H1 (cell line): Measurements from ENCODE around the gene RAB44. TPM values are rescaled to one million over a fixed set of nuclear protein-coding genes. Genes with fewer than 3 reads are reported as not detected.
"Not testable (repeated sequence)": the region's sequence is repeated elsewhere in the genome, so short reads cannot be mapped to it uniquely, and the experiment has no call there.

Experiments used
- CTCF ChIA-PET: fragments of 300-600 bp; sonication (Branson Sonifier 250); formaldehyde crosslinking; loops from one replicate; lab custom pipeline; 2021; ENCODE audit not compliant: partially characterized antibody; lab: Charles Lee
- POLR2A ChIA-PET: fragments of 300-600 bp; sonication (Branson Sonifier 250); formaldehyde crosslinking; loops from one replicate; lab custom pipeline; 2021; ENCODE audit warnings: inconsistent platforms; ENCODE audit not compliant: partially characterized antibody; lab: Charles Lee
- DNase-seq, 2 experiments: peaks; one replicate each; pipeline versions ENCODE4 v3.0.0 to v3.0.0-alpha.2; 2010 to 2022; ENCODE audit warnings: low spot score in 2 of 2, low read depth in 1 of 2, mixed read lengths in 1 of 2
- FAIRE-seq: peaks from 2 replicates; lab custom pipeline; 2011; peaks lifted over from hg19 to GRCh38; lab: Jason Lieb, UNC
- H2AFZ ChIP-seq: 2 replicates; pipeline ENCODE4 v1.8.1; 2012; ENCODE audit warnings: low read length, inconsistent platforms
- H2AK5ac ChIP-seq: 2 replicates; pipeline ENCODE4 v1.6.1; 2013; ENCODE audit warnings: low read depth, low read length
- H2BK120ac ChIP-seq: replicated peaks from 2 replicates; pipeline ENCODE3; 2013; ENCODE audit warnings: low read depth, low read length, inconsistent platforms
- H2BK12ac ChIP-seq: 2 replicates; pipeline ENCODE4 v1.6.1; 2013; ENCODE audit warnings: low read depth, low read length
- H2BK15ac ChIP-seq: 2 replicates; pipeline ENCODE4 v1.6.1; 2013; ENCODE audit warnings: low read length
- H2BK20ac ChIP-seq: 2 replicates; pipeline ENCODE4 v1.6.1; 2013; ENCODE audit warnings: low read length
- H2BK5ac ChIP-seq: 2 replicates; pipeline ENCODE4 v1.6.1; 2013; ENCODE audit warnings: low read depth, low read length
- H3K14ac ChIP-seq: 2 replicates; pipeline ENCODE4 v1.6.1; 2013; ENCODE audit warnings: inconsistent platforms; ENCODE audit not compliant: insufficient read length
- H3K18ac ChIP-seq: 2 replicates; pipeline ENCODE4 v1.6.1; 2013; ENCODE audit warnings: low read length; ENCODE audit errors: extremely low read depth
- H3K23ac ChIP-seq: 2 replicates; pipeline ENCODE4 v1.6.1; 2013; ENCODE audit warnings: inconsistent platforms; ENCODE audit not compliant: insufficient read length
- H3K23me2 ChIP-seq: 2 replicates; pipeline ENCODE4 v1.6.1; 2013; ENCODE audit warnings: low read depth, low read length
- H3K27ac ChIP-seq: 2 replicates; pipeline ENCODE4 v1.6.1; 2011; ENCODE audit warnings: low read depth, low read length, inconsistent platforms
- H3K27me3 ChIP-seq, 4 experiments: replicated peaks in 1 of 4; 1 replicate in 1 of 4; 2 replicates in 3 of 4; pipeline versions ENCODE4 v1.6.1 to v1.8.1; 2011 to 2013; ENCODE audit warnings: low read length in 3 of 4, mild to moderate bottlenecking in 3 of 4, inconsistent platforms in 2 of 4, mixed read lengths in 2 of 4, moderate library complexity in 1 of 4; ENCODE audit not compliant: control insufficient read depth in 3 of 4, insufficient read depth in 3 of 4; ENCODE audit errors: extremely low read depth in 1 of 4
- H3K36me3 ChIP-seq, 4 experiments: 2 replicates each; pipeline versions ENCODE4 v1.6.1 to v1.8.1; 2011 to 2013; ENCODE audit warnings: mild to moderate bottlenecking in 4 of 4, low read length in 3 of 4, moderate library complexity in 2 of 4, control low read depth in 1 of 4, inconsistent platforms in 1 of 4; ENCODE audit not compliant: insufficient read depth in 4 of 4, control insufficient read depth in 2 of 4
- H3K4ac ChIP-seq: replicated peaks from 2 replicates; pipeline ENCODE3; 2013; ENCODE audit warnings: low read length, low read depth, mixed read lengths, inconsistent platforms; ENCODE audit not compliant: insufficient read length
- H3K4me1 ChIP-seq, 4 experiments: replicated peaks in 1 of 4; 1 replicate in 1 of 4; 2 replicates in 3 of 4; pipeline versions ENCODE4 v1.6.1 to v1.8.1; 2011 to 2013; ENCODE audit warnings: low read length in 3 of 4, inconsistent platforms in 2 of 4, mixed read lengths in 1 of 4; ENCODE audit not compliant: insufficient read depth in 4 of 4, control insufficient read depth in 3 of 4
- H3K4me2 ChIP-seq, 2 experiments: 2 replicates each; pipeline versions ENCODE4 v1.6.1 to v1.8.1; 2011 to 2013; ENCODE audit warnings: low read depth in 2 of 2, low read length in 2 of 2, control low read depth in 1 of 2, inconsistent platforms in 1 of 2, mild to moderate bottlenecking in 1 of 2; ENCODE audit not compliant: insufficient read depth in 1 of 2
- H3K4me3 ChIP-seq, 4 experiments: fragments of 200-600, 300-600 bp in 1 of 4; sonication (generic), shearing (Covaris generic), sonication (Bioruptor Twin) in 1 of 4; 2 replicates each; pipeline versions ENCODE4 v1.5.1 to v1.8.1; 2011 to 2016; ENCODE audit warnings: low read length in 4 of 4, low read depth in 3 of 4, control low read depth in 2 of 4, inconsistent platforms in 2 of 4, mild to moderate bottlenecking in 2 of 4, mixed read lengths in 1 of 4, moderate library complexity in 1 of 4; ENCODE audit not compliant: insufficient read depth in 2 of 4; ENCODE audit errors: extremely low read depth in 1 of 4
- H3K56ac ChIP-seq: replicated peaks from 2 replicates; pipeline ENCODE3; 2013; ENCODE audit warnings: low read depth, mild to moderate bottlenecking, mixed read lengths, low read length, inconsistent platforms; ENCODE audit not compliant: insufficient read length
- H3K79me1 ChIP-seq: 2 replicates; pipeline ENCODE4 v1.6.1; 2013; ENCODE audit warnings: low read depth, low read length, control low read depth
- H3K79me2 ChIP-seq, 2 experiments: 2 replicates each; pipeline versions ENCODE4 v1.6.1 to v1.8.1; 2012 to 2013; ENCODE audit warnings: low read length in 2 of 2, mild to moderate bottlenecking in 2 of 2, inconsistent platforms in 1 of 2; ENCODE audit not compliant: insufficient read depth in 2 of 2, control insufficient read depth in 1 of 2
- H3K9ac ChIP-seq, 4 experiments: replicated peaks in 1 of 4; 1 replicate in 1 of 4; 2 replicates in 3 of 4; pipeline versions ENCODE4 v1.6.1 to v1.8.1; 2011 to 2013; ENCODE audit warnings: low read depth in 3 of 4, low read length in 3 of 4, control low read depth in 2 of 4, mild to moderate bottlenecking in 2 of 4, moderate library complexity in 2 of 4, inconsistent platforms in 1 of 4; ENCODE audit errors: extremely low read depth in 1 of 4
- H3K9me3 ChIP-seq, 2 experiments: 2 replicates each; pipeline versions ENCODE4 v1.6.1 to v1.8.1; 2012 to 2013; ENCODE audit warnings: mild to moderate bottlenecking in 2 of 2, moderate library complexity in 2 of 2, control low read depth in 1 of 2, inconsistent platforms in 1 of 2, low read depth in 1 of 2, low read length in 1 of 2, mixed read lengths in 1 of 2; ENCODE audit not compliant: insufficient read depth in 2 of 2
- H4K20me1 ChIP-seq, 2 experiments: replicated peaks in 1 of 2; 2 replicates each; pipeline versions ENCODE3 to v1.8.1; 2011 to 2013; ENCODE audit warnings: inconsistent platforms in 2 of 2, low read length in 2 of 2, mild to moderate bottlenecking in 1 of 2; ENCODE audit not compliant: insufficient read depth in 2 of 2, control insufficient read depth in 1 of 2
- H4K5ac ChIP-seq: 2 replicates; pipeline ENCODE4 v1.6.1; 2013; ENCODE audit warnings: low read length, low read depth, mixed read lengths, inconsistent platforms; ENCODE audit not compliant: insufficient read length
- H4K8ac ChIP-seq: 2 replicates; pipeline ENCODE4 v1.8.0; 2013; ENCODE audit warnings: mild to moderate bottlenecking, moderate library complexity, low read length, inconsistent platforms; ENCODE audit not compliant: insufficient read depth; ENCODE audit errors: extremely low read depth
- H4K91ac ChIP-seq: replicated peaks from 2 replicates; pipeline ENCODE3; 2013; ENCODE audit warnings: low read length, mixed read lengths, inconsistent platforms; ENCODE audit not compliant: insufficient read length
- CHD1 ChIP-seq: IDR thresholded peaks from 2 replicates; pipeline ENCODE4 v1.6.1; 2012; ENCODE audit warnings: low read depth, low read length, improper control_type of control experiment
- CTBP2 ChIP-seq: IDR thresholded peaks from 2 replicates; pipeline ENCODE4 v1.7.0; 2011; ENCODE audit warnings: borderline replicate concordance, mild to moderate bottlenecking, moderate library complexity, mixed read lengths, low read length; ENCODE audit not compliant: insufficient read depth, insufficient read length
- FOSL1 ChIP-seq: IDR thresholded peaks from 2 replicates; pipeline ENCODE4 v1.6.1; 2011; ENCODE audit warnings: mild to moderate bottlenecking, low read depth, low read length, moderate library complexity; ENCODE audit not compliant: insufficient read depth
- KDM4A ChIP-seq: IDR thresholded peaks from one replicate; pipeline ENCODE4 v1.7.1; 2012; ENCODE audit warnings: low read depth, mild to moderate bottlenecking, moderate library complexity, low read length, inconsistent platforms; ENCODE audit not compliant: severe bottlenecking
- MAX ChIP-seq: IDR thresholded peaks from 2 replicates; pipeline ENCODE4 v1.6.1; 2012; ENCODE audit warnings: inconsistent platforms
- NANOG ChIP-seq: IDR thresholded peaks from 2 replicates; pipeline ENCODE4 v1.6.1; 2011; ENCODE audit warnings: low read length, low read depth, mild to moderate bottlenecking, inconsistent platforms; ENCODE audit not compliant: insufficient read depth, poor library complexity, severe bottlenecking
- RFX5 ChIP-seq: IDR thresholded peaks from 2 replicates; pipeline ENCODE4 v1.6.1; 2011; ENCODE audit warnings: low read depth, low read length, improper control_type of control experiment, borderline replicate concordance
- USF2 ChIP-seq: IDR thresholded peaks from 2 replicates; pipeline ENCODE4 v1.6.1; 2011; ENCODE audit warnings: low read length, improper control_type of control experiment
- YY1 ChIP-seq: IDR thresholded peaks from 2 replicates; pipeline ENCODE4 v1.6.1; 2011; ENCODE audit warnings: low read depth, mild to moderate bottlenecking, low read length
- WGBS, 2 experiments: shearing (Covaris generic) in 1 of 2; methylation state at CpG; one replicate each; pipeline versions ENCODE4 v1.1.6 to v1.1.7; 2013 to 2015; ENCODE audit warnings: low lambda C conversion rate in 2 of 2, mixed read lengths in 2 of 2, inconsistent platforms in 1 of 2, low coverage in 1 of 2, missing lambda C conversion rate in 1 of 2; ENCODE audit not compliant: insufficient replicate concordance in 2 of 2, insufficient coverage in 1 of 2, insufficient read length in 1 of 2; ENCODE audit errors: extremely low coverage in 1 of 2, missing lambda C conversion rate in 1 of 2; 5-methylcytosine and 5-hydroxymethylcytosine counted together
- polyA plus RNA-seq, 7 experiments: library from polyadenylated mRNA; depleted of rRNA in 3 of 7; stranded (reverse) in 5 of 7; unstranded in 2 of 7; fragments of >200 nt in 5 of 7; fragments of 200-250 nt in 2 of 7; gene quantifications; 1 replicate in 5 of 7; 2 replicates in 1 of 7; 4 replicates in 1 of 7; pipeline versions ENCODE4 v1.2.1 to v1.2.3, GENCODE V29; 2011 to 2013; ENCODE audit warnings: missing spikeins in 2 of 7, mixed read lengths in 2 of 7
- total RNA-seq: library from RNA; stranded (reverse); fragmentation: NEBNext Ultra II Directional; extraction: Animal tissue kit (Norgen Biotek cat#: 25700); gene quantifications from 2 replicates; pipeline ENCODE4 v1.2.1, GENCODE V29; 2021

RAB44 gene
- total and polyA plus RNA-seq, 2 of the 8 experiments (the other 6 are each of a cell fraction or from before 2014, with no cell fraction given) = 0.02 TPM; not detected in 1

GRCh38 chr6:36651659-36652379 is 45.8 kb upstream of the RAB44 start (continued):
- TF ChIP-seq YY1 (no peak), CTBP2 (no peak), RFX5 (no peak), MAX (no peak), USF2 (no peak), FOSL1 (no peak), CHD1 (no peak), NANOG (no peak), KDM4A (no peak)

- not testable (repeated sequence) for H4K20me1 ChIP-seq, H3K9me3 ChIP-seq, H3K9ac ChIP-seq, H2AFZ ChIP-seq, H3K4me2 ChIP-seq, H3K14ac ChIP-seq, H3K79me2 ChIP-seq, FAIRE-seq, H2BK12ac ChIP-seq, H3K79me1 ChIP-seq, H3K4ac ChIP-seq, H2BK5ac ChIP-seq, H4K5ac ChIP-seq, H3K23ac ChIP-seq, H3K36me3 ChIP-seq, H2BK120ac ChIP-seq, H3K4me3 ChIP-seq, H2AK5ac ChIP-seq, H3K4me1 ChIP-seq, H3K27ac ChIP-seq, H4K91ac ChIP-seq, H4K8ac ChIP-seq, H2BK15ac ChIP-seq, H3K56ac ChIP-seq, H2BK20ac ChIP-seq, H3K27me3 ChIP-seq, DNase-seq, H3K23me2 ChIP-seq, H3K18ac ChIP-seq
- WGBS, 2 experiments = 81% methylated on average over 5 of the region's 5 CpGs; no CpG with 5 or more reads in 1 of the 2 experiments
- CTCF ChIA-PET = interaction anchor here (0.6 to 4.0 kb wide), 6 partner anchors 10 to 114 kb away, joined by 3 to 11 read pairs (median 3); no protein-coding TSS in a partner anchor
- POLR2A ChIA-PET = interaction anchor here (1.0 kb wide), 1 partner anchor 13 kb away, joined by 4 read pairs; no protein-coding TSS in a partner anchor
These were observed 43.2 kb upstream of the RAB44 start for GRCh38 chr6:36654469-36654868.
